Stimulated activated CD8-positive, alpha-beta memory T cell treated with anti-CD3 and anti-CD28 coated beads, Interleukin-4, amount 100 ng/mL, for 1 hour (primary cell): ENCODE data around the gene TRABD2B.

Source experiments
- DNase-seq, 2 donors: peaks; one replicate each; pipeline ENCODE4 v3.0.0-alpha.2; 2020; ENCODE audit warnings: low read depth in 2 of 2, low spot score in 1 of 2

TRABD2B gene

DNA sequence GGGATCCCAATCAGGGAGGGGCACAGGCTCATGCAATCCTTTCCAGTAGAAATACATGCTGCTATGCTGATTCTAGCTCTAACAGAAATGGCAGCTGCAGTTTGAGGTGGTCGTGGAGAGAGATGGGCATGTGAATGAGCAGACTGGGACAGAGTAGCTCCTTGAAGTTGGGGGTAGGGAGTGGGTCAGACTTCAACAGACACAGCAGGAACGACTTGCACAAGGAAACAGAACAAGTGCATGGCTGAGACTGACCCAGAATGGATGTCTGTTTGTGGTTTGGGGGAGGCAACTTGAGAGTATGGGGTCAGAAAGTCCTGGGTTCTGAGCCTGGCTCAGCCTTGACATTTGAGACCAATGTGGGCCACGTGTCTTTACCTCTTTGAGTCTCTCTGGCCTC, 25.1 kb upstream of the TRABD2B start:
- no peak for DNase-seq

GRCh38 chr1:48021792-48022191, 24.6 kb upstream of the TRABD2B start:
- no peak for DNase-seq

- no peak for DNase-seq
Observed at GRCh38 chr1:48019714-48020315, 22.6 kb upstream of the TRABD2B start.

GRCh38 chr1:48018799-48019198, 21.6 kb upstream of the TRABD2B start:
- no peak for DNase-seq

- no peak for DNase-seq
Observed at GRCh38 chr1:48017716-48018115, 20.5 kb upstream of the TRABD2B start.

DNA sequence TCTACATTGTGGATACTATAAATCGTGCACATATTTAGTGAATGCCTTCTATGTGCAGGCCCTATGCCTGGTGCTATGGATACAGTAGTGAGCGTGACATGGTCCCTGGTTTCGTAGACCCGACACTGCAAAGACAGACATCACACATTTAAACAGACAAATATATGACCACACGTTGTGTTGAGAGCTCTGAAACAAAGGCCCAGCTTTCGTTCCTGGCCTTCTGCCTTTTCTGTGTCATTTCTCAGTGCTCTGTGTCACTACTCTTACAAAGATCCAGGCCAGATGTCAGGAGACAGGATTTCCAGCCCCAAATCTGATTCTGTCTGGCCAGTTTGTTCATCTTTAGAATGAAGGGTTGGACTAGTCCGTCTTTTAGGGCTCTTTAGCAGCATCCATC, 19.3 kb upstream of the TRABD2B start:
- no peak for DNase-seq

GRCh38 chr1:48013270-48013669, 16.1 kb upstream of the TRABD2B start:
- DNase-seq: no peak

DNA sequence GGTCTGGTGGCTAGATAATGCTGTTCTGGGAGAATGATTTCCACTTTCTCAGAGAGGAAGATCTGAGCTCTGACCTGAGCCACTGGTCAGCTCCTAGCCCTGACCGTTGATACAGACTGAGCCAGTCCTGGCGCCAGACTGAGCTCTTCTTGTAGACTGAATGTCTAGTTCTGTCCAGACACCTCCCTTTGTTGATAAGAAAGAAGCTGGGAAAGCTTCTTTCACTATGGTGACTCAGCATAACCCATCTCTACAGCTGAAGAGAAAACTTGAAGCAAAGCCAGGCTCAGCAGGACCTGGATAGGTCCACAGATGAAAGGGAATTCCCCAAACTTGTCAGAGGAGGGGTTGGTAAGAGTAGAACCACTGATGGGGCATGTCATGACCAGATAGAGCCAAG, 9.9 kb upstream of the TRABD2B start:
- DNase-seq: no peak

GRCh38 chr1:48006264-48006663, 9.1 kb upstream of the TRABD2B start:
- DNase-seq: no peak

- DNase-seq: no peak
Observed at GRCh38 chr1:48005253-48006117, 8.3 kb upstream of the TRABD2B start.

DNA sequence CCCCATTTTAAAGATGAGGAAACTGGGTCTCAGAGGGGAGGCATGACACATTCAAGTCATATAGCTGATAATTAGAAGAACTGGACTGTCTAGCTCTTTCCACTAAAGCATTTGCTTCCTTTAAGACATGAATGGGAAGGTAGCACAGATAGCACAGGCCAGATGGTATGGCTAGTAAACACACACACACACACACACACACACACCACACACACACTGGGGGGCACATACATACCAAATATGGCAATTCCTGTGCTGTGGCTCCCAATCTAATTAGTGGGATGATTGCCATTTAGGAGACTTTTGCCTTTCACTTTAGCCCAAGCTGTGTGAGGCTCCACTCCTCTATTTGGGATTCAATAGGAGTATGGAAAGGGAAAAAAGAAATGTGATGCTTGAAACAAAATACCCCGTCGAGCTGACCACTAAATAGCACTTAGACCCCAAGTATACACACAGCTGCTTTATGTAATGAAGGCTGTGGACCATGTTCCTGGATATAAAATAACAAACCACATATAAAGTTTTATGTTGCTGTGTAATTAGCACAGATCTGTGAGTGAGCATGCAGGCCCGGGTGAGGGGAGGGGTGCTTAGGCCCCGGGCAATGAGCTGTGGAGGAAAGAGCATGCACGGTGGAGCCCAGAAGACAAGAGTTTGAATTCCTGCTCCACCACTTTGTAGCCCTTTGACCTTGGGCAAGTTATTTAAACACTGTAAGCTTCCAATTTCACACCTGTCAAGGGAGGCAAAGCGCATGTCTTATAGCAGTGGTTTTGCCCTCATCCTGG, 6.8 kb upstream of the TRABD2B start:
- no peak for DNase-seq

- no peak for DNase-seq
Observed at GRCh38 chr1:48002142-48002541, 5.0 kb upstream of the TRABD2B start.

GRCh38 chr1:48001696-48002095, 4.5 kb upstream of the TRABD2B start:
- no peak for DNase-seq

- DNase-seq: no peak
Observed at GRCh38 chr1:48000883-48001282, 3.7 kb upstream of the TRABD2B start.

GRCh38 chr1:47999097-47999496, 1.9 kb upstream of the TRABD2B start:
- no peak for DNase-seq

DNA sequence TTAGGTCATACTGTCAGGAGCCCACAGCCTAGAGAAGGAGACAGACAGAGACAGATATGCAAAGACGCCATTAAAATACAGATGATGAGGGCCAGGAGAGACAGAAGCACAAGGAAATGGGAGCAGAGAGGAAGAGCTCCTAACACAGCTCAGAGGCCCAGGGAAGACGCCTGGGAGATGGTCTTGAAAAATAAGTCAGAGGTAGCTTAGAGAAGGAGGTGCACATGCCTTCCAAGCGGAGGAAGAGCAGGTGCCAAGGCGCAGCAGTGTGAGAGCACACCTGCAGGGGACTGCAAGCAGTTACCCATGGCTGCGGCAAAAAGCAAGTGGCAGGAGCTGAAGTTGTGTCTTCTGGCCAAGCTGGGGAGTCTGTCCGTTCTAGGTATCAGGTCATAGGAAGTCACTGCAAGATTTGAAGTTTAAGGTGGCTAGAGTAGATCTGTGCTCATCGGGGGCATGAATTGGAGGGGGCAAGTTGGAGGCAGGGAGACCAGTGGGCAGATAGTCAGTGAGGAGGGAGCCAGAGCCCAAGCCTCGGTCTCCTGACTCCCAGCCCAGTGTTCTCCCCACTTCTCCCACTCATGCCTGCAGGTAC, 1.3 kb upstream of the TRABD2B start:
- no peak for DNase-seq

GRCh38 chr1:47996406-47997226, 569 bp downstream of the TRABD2B start:
- no peak for DNase-seq

DNA sequence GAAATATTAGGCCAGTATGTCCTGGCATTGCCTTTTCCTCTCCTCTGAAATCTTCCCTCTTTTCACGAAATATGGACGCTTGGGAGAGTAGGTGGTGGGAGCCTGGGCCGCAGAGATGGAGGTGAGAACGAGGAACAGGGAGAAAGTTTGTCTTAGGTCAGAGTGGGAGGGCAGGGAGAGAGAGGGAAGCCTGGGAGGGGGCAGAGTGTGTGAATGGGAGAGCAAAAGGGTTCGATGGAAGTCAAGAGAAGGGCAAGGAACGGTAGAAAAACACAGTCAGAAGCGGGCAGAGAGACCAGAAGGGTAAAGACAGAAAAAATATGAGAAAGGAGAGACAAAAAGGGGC, 1.2 kb downstream of the TRABD2B start:
- no peak for DNase-seq

DNA sequence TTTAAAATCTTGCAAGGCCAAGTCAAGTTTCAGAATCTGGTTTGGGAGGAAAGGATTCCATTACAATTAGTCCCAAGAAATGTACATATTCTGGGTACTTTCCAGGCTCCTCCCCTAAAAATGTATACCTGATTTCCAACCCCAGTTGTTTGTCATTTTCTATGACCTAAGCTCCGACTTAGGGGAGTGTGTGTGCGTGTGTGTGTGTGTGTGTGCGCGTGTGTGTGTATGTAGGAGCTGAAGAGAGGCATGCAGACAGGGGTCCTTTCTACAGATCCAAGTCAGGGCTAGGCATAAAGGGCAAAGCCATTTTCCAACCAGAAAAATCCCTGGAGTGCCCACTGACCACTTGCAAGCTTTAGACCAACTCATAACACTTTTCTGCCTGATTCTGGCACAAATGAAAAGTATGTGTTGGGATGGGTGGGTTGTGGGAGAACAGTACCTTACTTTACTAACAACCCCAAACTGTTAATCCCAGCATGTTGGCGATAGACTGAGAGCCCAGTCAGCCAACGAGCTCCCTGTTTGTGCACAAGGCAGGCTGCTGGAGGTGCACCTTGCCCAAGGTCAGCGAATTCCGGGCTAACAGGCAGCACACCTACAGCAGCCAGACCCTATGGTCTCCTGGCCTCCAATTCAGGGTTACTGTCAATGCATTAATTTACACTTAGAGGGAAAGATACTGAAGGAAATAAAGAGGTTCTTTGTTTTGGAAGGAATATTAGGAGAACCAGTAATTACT, 1.7 kb downstream of the TRABD2B start:
- DNase-seq: no peak
